Type B pancreatic cell (in vitro differentiated cells): ENCODE data around the gene CHI3L2. TPM values are rescaled to one million over a fixed set of nuclear protein-coding genes. Genes with fewer than 3 reads are reported as not detected.
A peak's percentile ranks its signal among the peaks of the same experiment; 100 is the strongest.

Experiments
- DNase-seq: peaks from one replicate; pipeline ENCODE4 v3.0.0; 2021; ENCODE audit warnings: mixed read lengths; ENCODE audit not compliant: unreplicated experiment; ENCODE audit errors: extremely low spot score
- H3K27ac Mint-ChIP-seq: 2 replicates; pipeline ENCODE4 v1.8.0; 2021; ENCODE audit warnings: mild to moderate bottlenecking, mixed read lengths
- H3K27me3 Mint-ChIP-seq: 2 replicates; pipeline ENCODE4 v1.8.0; 2021; ENCODE audit warnings: mixed read lengths
- H3K36me3 Mint-ChIP-seq: 2 replicates; pipeline ENCODE4 v1.8.0; 2021; ENCODE audit warnings: mixed read lengths
- H3K4me1 Mint-ChIP-seq: one replicate; pipeline ENCODE4 v1.8.0; 2021; ENCODE audit warnings: mixed read lengths; ENCODE audit not compliant: unreplicated experiment
- H3K4me3 Mint-ChIP-seq: 2 replicates; pipeline ENCODE4 v1.8.0; 2021; ENCODE audit warnings: mild to moderate bottlenecking, mixed read lengths
- H3K9me3 Mint-ChIP-seq: 2 replicates; pipeline ENCODE4 v1.8.0; 2021; ENCODE audit warnings: mixed read lengths
- total RNA-seq: library from RNA; stranded (reverse); gene quantifications from 2 replicates; pipeline ENCODE4 v1.2.1, GENCODE V29; 2021; ENCODE audit warnings: low replicate concordance
- TF ChIP-seq, protein P1 (sequence below): fragments of 200-600 bp; sonication (generic); conservative IDR thresholded peaks from 2 replicates; pipeline ENCODE4 v1.5.0; 2021; ENCODE audit warnings: antibody characterized with exemption, mild to moderate bottlenecking

Gene CHI3L2
- total RNA-seq, 1 donor from 2014 or later, result 0.72 TPM

GRCh38 chr1:111195002-111195684, 32.4 kb upstream of the CHI3L2 start:
- H3K27ac Mint-ChIP-seq, result peak overlapping the region; percentile 12

GRCh38 chr1:111196213-111196612, 31.3 kb upstream of the CHI3L2 start:
- peak overlapping the region; percentile 21 for H3K27ac Mint-ChIP-seq
- TF ChIP-seq, protein P1, sequence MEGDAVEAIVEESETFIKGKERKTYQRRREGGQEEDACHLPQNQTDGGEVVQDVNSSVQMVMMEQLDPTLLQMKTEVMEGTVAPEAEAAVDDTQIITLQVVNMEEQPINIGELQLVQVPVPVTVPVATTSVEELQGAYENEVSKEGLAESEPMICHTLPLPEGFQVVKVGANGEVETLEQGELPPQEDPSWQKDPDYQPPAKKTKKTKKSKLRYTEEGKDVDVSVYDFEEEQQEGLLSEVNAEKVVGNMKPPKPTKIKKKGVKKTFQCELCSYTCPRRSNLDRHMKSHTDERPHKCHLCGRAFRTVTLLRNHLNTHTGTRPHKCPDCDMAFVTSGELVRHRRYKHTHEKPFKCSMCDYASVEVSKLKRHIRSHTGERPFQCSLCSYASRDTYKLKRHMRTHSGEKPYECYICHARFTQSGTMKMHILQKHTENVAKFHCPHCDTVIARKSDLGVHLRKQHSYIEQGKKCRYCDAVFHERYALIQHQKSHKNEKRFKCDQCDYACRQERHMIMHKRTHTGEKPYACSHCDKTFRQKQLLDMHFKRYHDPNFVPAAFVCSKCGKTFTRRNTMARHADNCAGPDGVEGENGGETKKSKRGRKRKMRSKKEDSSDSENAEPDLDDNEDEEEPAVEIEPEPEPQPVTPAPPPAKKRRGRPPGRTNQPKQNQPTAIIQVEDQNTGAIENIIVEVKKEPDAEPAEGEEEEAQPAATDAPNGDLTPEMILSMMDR, result no peak
- H3K9me3 Mint-ChIP-seq, result no peaks in the 10 kb centered on the region
- no peak overlapping the region for H3K4me3 Mint-ChIP-seq
- H3K4me1 Mint-ChIP-seq, result peaks cover 28% of the 10 kb centered on the region
- no peak for DNase-seq
- H3K27me3 Mint-ChIP-seq, result no peaks in the 10 kb centered on the region
- peaks cover 6% of the 10 kb centered on the region for H3K36me3 Mint-ChIP-seq

More at GRCh38 chr1:111195002-111195684, 32.4 kb upstream of the CHI3L2 start:
- no peak for DNase-seq
- Mint-ChIP-seq H3K9me3 (no peaks in the 10 kb centered on the region), H3K4me3 (peak overlapping the region; percentile 5), H3K27me3 (no peaks in the 10 kb centered on the region), H3K36me3 (peaks cover 6% of the 10 kb centered on the region), H3K4me1 (peaks cover 22% of the 10 kb centered on the region)
- TF ChIP-seq, protein P1, result no peak

DNA sequence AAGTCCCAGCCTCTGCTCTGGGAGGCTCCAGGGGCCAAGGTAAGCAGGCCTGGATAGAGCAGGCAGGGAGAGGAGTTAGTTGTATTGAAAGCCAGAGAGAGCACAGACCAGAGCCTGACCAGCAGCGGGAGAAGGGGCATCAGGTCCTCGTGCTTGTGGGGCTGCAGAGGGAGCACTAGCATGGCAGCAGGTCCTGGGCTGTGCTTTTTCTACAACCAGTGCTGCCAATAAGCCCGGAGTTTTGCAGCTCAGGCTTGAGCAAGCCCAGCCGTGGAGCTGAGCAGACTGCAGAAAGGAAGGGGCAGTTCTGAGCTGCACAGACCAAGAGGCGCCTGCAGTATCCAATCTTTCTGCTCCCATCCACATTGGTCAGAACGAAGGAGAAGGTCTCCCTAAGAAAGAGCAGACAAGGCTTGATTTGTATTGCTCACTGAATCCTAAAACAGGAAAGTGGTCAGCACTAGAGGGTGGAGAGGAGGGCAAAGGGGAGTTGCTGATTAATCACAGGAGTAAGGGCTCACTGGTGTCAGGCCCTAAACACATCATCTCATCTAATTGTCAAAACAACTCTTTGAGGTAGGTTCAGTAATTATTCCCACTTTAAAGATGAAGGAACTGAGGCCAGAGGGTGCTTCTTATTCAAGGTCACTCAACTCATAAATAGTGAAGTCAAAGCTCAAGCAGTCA, 29.8 kb upstream of the CHI3L2 start:
- TF ChIP-seq, protein P1, result peak; percentile 56
- Mint-ChIP-seq H3K9me3 (no peaks in the 10 kb centered on the region), H3K4me1 (peaks cover 31% of the 10 kb centered on the region), H3K27ac (no peak overlapping the region), H3K36me3 (peaks cover 6% of the 10 kb centered on the region), H3K27me3 (no peaks in the 10 kb centered on the region), H3K4me3 (no peak overlapping the region)
- DNase-seq, result no peak

DNA sequence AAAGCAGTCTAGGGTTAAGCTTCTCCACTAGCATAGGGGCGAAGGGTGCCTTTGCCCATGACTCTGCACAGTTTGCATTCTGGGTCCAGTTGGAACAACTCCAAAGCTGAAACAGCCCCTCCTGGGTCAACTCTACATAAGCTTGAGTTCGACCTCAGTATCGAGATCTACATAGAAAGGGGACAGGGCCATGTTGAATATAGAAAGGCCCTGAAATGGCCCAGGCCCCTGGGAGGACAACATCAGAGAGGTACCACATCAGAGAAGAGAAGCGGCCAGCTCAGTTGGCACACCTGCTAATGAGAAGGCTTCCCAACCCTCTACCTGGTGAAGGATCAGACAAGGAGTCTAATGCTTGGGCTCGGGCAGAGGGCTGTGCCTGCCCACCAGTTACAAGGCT, 28.7 kb upstream of the CHI3L2 start:
- no peak overlapping the region for H3K27ac Mint-ChIP-seq
- H3K9me3 Mint-ChIP-seq, result no peaks in the 10 kb centered on the region
- no peak overlapping the region for H3K4me3 Mint-ChIP-seq
- no peak for DNase-seq
- TF ChIP-seq, protein P1, result no peak
- peaks cover 3% of the 10 kb centered on the region for H3K36me3 Mint-ChIP-seq
- peaks cover 22% of the 10 kb centered on the region for H3K4me1 Mint-ChIP-seq
- H3K27me3 Mint-ChIP-seq, result no peaks in the 10 kb centered on the region

DNA sequence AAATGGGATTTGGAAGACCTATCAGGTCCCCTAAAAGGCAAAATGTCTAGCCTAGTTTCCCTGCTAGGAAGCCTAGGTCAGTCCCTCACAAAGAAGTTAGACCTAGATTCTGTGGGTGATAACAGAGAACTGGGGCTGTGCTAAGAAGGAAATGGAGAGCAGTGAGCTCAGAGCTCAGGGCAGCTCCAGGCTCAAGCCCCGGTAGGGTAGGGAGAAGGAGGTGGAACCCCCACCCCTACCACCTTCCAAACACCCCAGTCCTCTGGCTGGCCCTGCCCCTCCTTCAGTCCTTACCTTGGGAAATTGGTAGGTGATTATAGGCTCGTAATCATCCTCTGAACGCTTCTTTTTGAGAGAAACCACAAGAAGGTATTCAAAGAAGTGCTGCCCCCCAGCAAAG, 28.2 kb upstream of the CHI3L2 start:
- Mint-ChIP-seq H3K4me3 (no peak overlapping the region), H3K36me3 (peaks cover 3% of the 10 kb centered on the region), H3K4me1 (peaks cover 22% of the 10 kb centered on the region), H3K9me3 (no peaks in the 10 kb centered on the region), H3K27me3 (no peaks in the 10 kb centered on the region), H3K27ac (no peak overlapping the region)
- DNase-seq, result no peak
- TF ChIP-seq, protein P1, result no peak
